Stomach (tissue), 9 donors: ENCODE data around the gene TELO2. TPM values are rescaled to one million over a fixed set of nuclear protein-coding genes. Genes with fewer than 3 reads are reported as not detected.

Experiments
- DNase-seq, 2 donors: peaks; one replicate each; pipeline versions ENCODE4 v3.0.0 to v3.0.0-alpha.2; 2013 to 2019
- H3K27ac ChIP-seq, 5 donors: fragments of 200-600 bp in 4 of 5; sonication (generic) in 4 of 5; one replicate each; pipeline ENCODE4 v1.5.1; 2013 to 2019; ENCODE audit warnings: mild to moderate bottlenecking in 1 of 5, moderate library complexity in 1 of 5
- H3K27me3 ChIP-seq, 3 donors: fragments of 200-600 bp; sonication (generic); one replicate each; pipeline ENCODE4 v1.5.1; 2017 to 2019; ENCODE audit warnings: mixed run types in 1 of 3
- H3K36me3 ChIP-seq, 4 donors: fragments of 200-600 bp; sonication (generic); 1 replicate in 3 of 4; 2 replicates in 1 of 4; pipeline ENCODE4 v1.5.1; 2016 to 2019
- H3K4me1 ChIP-seq, 4 donors: fragments of 200-600 bp; sonication (generic); one replicate each; pipeline ENCODE4 v1.5.1; 2016 to 2019
- H3K4me3 ChIP-seq, 4 donors: fragments of 200-600 bp; sonication (generic) in 3 of 4; one replicate each; pipeline ENCODE4 v1.5.1; 2016 to 2019; ENCODE audit warnings: mild to moderate bottlenecking in 1 of 4
- H3K9me3 ChIP-seq, 4 donors: fragments of 200-600 bp; sonication (generic); one replicate each; pipeline ENCODE4 v1.5.1; 2016 to 2019
- CTCF ChIP-seq, 7 experiments: fragments of 450-650 bp in 4 of 7; fragments of 200-600 bp in 3 of 7; sonication (generic) in 3 of 7; IDR thresholded peaks; one replicate each; pipeline ENCODE4 v1.5.1; 2016 to 2019; ENCODE audit warnings: antibody characterized with exemption in 7 of 7, control low read depth in 2 of 7, mild to moderate bottlenecking in 1 of 7
- EP300 ChIP-seq: sonication (generic); formaldehyde crosslinking; IDR thresholded peaks from one replicate; pipeline ENCODE4 v1.6.1; 2017; ENCODE audit warnings: antibody characterized with exemption
- POLR2A ChIP-seq, 4 donors: fragments of 450-650 bp; IDR thresholded peaks; one replicate each; pipeline ENCODE4 v1.6.1; 2016; ENCODE audit warnings: antibody characterized with exemption in 4 of 4, control low read depth in 2 of 4, mild to moderate bottlenecking in 1 of 4, moderate library complexity in 1 of 4
- POLR2AphosphoS5 ChIP-seq, 3 donors: sonication (generic); formaldehyde crosslinking; IDR thresholded peaks; one replicate each; pipeline ENCODE4 v1.6.1; 2016; ENCODE audit warnings: antibody characterized with exemption in 3 of 3
- WGBS, 5 donors: extraction: QIAGEN DNeasy Blood & Tissue Kit in 3 of 5; methylation state at CpG; one replicate each; pipeline versions ENCODE4 v1.1.5 to v1.1.7; 2013 to 2018; 5-methylcytosine and 5-hydroxymethylcytosine counted together
- intact Hi-C: fragments of 100-400 bp; cut with DNase I; formaldehyde crosslinking; loops from one replicate; pipeline ENCODE4 v1.15.1; 2023; ENCODE audit warnings: low total_unique reads
- polyA plus RNA-seq, 3 donors: library from polyadenylated mRNA; stranded (reverse); fragments of 200-250 nt; gene quantifications; one replicate each; pipeline ENCODE4 v1.2.3, GENCODE V29; 2013
- total RNA-seq, 5 donors: library from RNA; depleted of rRNA; stranded (reverse); fragments of >200 nt; gene quantifications; one replicate each; pipeline versions ENCODE4 v1.1.0 to v1.2.3, GENCODE V29; 2014 to 2016
- donor health status: healthy with polysubstance abuse.
- donor health status: Bipolar disorder and iron deficiency.
- donor health status: healthy.

TELO2 gene
- total and polyA plus RNA-seq, 8 donors = 12.4 to 107 (median 32.1) TPM

GRCh38 chr16:1518626-1519135, 25.5 kb downstream of the TELO2 start:
- Histone ChIP-seq H3K27me3 (no peaks in the 10 kb centered on the region), H3K4me1 (no peaks in the 10 kb centered on the region), H3K36me3 (peaks cover 0 to 71% (median 60%) of the 10 kb centered on the region in 4 donors), H3K9me3 (peaks cover 0 to 11% (median 5%) of the 10 kb centered on the region in 4 donors), H3K27ac (no peak overlapping the region), H3K4me3 (no peak overlapping the region)
- intact Hi-C loops = no loop called here
- no peak for TF ChIP-seq CTCF (IDR thresholded peaks at IDR 0.05)
- WGBS, 5 donors = 88 to 93% (median 91%) methylated on average over 13 to 16 of the region's 16 CpGs
- DNase-seq = no peak

GRCh38 chr16:1519831-1520230, 26.7 kb downstream of the TELO2 start:
- H3K36me3 ChIP-seq = peaks cover 0 to 74% (median 67%) of the 10 kb centered on the region in 4 donors
- H3K27ac ChIP-seq = no peak overlapping the region
- 91 to 97% (median 96%) methylated on average over 6 to 17 of the region's 17 CpGs for WGBS, 5 donors
- H3K9me3 ChIP-seq = no peaks in the 10 kb centered on the region
- no peaks in the 10 kb centered on the region for H3K27me3 ChIP-seq
- no peak overlapping the region for H3K4me3 ChIP-seq
- TF ChIP-seq EP300 (no peak), CTCF (IDR thresholded peaks at IDR 0.05) (no peak), POLR2AphosphoS5 (IDR thresholded peaks at IDR 0.05) (no peak), POLR2A (IDR thresholded peaks at IDR 0.05) (no peak)
- no peak for DNase-seq
- intact Hi-C loops = no loop called here
- no peaks in the 10 kb centered on the region for H3K4me1 ChIP-seq

GRCh38 chr16:1520461-1520860, 27.3 kb downstream of the TELO2 start:
- H3K9me3 ChIP-seq = no peaks in the 10 kb centered on the region
- H3K4me3 ChIP-seq = no peak overlapping the region
- intact Hi-C loops = no loop called here
- no peaks in the 10 kb centered on the region for H3K27me3 ChIP-seq
- no peaks in the 10 kb centered on the region for H3K4me1 ChIP-seq
- TF ChIP-seq POLR2A (IDR thresholded peaks at IDR 0.05) (no peak), POLR2AphosphoS5 (IDR thresholded peaks at IDR 0.05) (no peak), CTCF (IDR thresholded peaks at IDR 0.05) (no peak), EP300 (no peak)
- peaks cover 0 to 75% (median 71%) of the 10 kb centered on the region in 4 donors for H3K36me3 ChIP-seq
- H3K27ac ChIP-seq = no peak overlapping the region
- 94 to 96% (median 95%) methylated on average over 18 to 19 of the region's 19 CpGs for WGBS, 5 donors
- no peak for DNase-seq

GRCh38 chr16:1523581-1524245, 30.6 kb downstream of the TELO2 start:
- intact Hi-C loops = no loop called here
- WGBS, 5 donors = 85 to 95% (median 94%) methylated on average over 21 to 30 of the region's 30 CpGs
- H3K27ac ChIP-seq = no peak overlapping the region
- TF ChIP-seq CTCF (IDR thresholded peaks at IDR 0.05) (no peak), POLR2AphosphoS5 (IDR thresholded peaks at IDR 0.05) (no peak), POLR2A (IDR thresholded peaks at IDR 0.05) (no peak), EP300 (no peak)
- H3K9me3 ChIP-seq = no peaks in the 10 kb centered on the region
- no peak for DNase-seq
- no peaks in the 10 kb centered on the region for H3K27me3 ChIP-seq
- no peak overlapping the region for H3K4me3 ChIP-seq
- peaks cover 0 to 20% (median 13%) of the 10 kb centered on the region in 4 donors for H3K4me1 ChIP-seq
- H3K36me3 ChIP-seq = peaks cover 0 to 66% (median 60%) of the 10 kb centered on the region in 4 donors
